Kidney epithelial cell (primary cell): ENCODE measurements around the gene TIGD3. TPM values are rescaled to one million over a fixed set of nuclear protein-coding genes. Genes with fewer than 3 reads are reported as not detected.
A peak's percentile ranks its signal among the peaks of the same experiment; 100 is the strongest.
"Not testable (repeated sequence)": the region's sequence is repeated elsewhere in the genome, so short reads cannot be mapped to it uniquely, and the experiment has no call there.

Experiments used
- DNase-seq: peaks from one replicate; pipeline ENCODE4 v3.0.0-alpha.2; 2010; ENCODE audit warnings: low read depth
- H3K27me3 ChIP-seq: 2 replicates; pipeline ENCODE4 v1.6.0; 2011; ENCODE audit warnings: low read length; ENCODE audit not compliant: control insufficient read depth, insufficient read depth
- H3K36me3 ChIP-seq: 2 replicates; pipeline ENCODE4 v1.5.1; 2011; ENCODE audit warnings: low read length; ENCODE audit not compliant: control insufficient read depth, insufficient read depth
- H3K4me3 ChIP-seq: 2 replicates; pipeline ENCODE4 v1.5.1; 2011; ENCODE audit warnings: low read depth, mild to moderate bottlenecking, control low read depth, low read length
- total RNA-seq: library from RNA; depleted of rRNA; stranded (reverse); fragments of >200 nt; gene quantifications from 2 replicates; pipeline ENCODE4 v1.2.3, GENCODE V29; 2015
- TF ChIP-seq, protein P1 (sequence below): IDR thresholded peaks from 2 replicates; pipeline ENCODE4 v1.5.1; 2011; ENCODE audit warnings: mild to moderate bottlenecking, moderate library complexity, low read length, control low read depth, inconsistent platforms; ENCODE audit not compliant: insufficient read depth, poor library complexity, severe bottlenecking

Gene TIGD3
- total RNA-seq, 1 donor from 2014 or later, result 1.3 TPM

DNA sequence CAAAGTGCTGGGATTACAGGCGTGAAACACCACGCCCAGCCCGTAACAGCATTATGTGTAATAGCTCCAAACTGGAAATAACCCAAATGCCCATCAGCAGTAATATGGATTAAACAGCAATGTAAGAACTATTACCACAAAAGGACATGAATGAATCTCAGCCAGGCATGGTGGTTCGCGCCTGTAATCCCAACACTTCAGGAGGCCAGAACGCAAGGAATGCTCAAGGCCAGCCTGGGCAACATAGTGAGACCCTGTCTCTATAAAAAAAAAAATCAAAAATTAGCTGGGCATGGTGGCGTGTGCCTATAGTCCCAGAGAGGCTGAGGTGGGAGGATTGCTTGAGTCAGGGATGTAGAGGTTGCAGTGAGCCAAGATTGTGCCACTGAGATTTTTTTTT, 24.0 kb upstream of the TIGD3 start:
- H3K4me3 ChIP-seq, result no peak overlapping the region
- no peaks in the 10 kb centered on the region for H3K36me3 ChIP-seq
- TF ChIP-seq, protein P1, sequence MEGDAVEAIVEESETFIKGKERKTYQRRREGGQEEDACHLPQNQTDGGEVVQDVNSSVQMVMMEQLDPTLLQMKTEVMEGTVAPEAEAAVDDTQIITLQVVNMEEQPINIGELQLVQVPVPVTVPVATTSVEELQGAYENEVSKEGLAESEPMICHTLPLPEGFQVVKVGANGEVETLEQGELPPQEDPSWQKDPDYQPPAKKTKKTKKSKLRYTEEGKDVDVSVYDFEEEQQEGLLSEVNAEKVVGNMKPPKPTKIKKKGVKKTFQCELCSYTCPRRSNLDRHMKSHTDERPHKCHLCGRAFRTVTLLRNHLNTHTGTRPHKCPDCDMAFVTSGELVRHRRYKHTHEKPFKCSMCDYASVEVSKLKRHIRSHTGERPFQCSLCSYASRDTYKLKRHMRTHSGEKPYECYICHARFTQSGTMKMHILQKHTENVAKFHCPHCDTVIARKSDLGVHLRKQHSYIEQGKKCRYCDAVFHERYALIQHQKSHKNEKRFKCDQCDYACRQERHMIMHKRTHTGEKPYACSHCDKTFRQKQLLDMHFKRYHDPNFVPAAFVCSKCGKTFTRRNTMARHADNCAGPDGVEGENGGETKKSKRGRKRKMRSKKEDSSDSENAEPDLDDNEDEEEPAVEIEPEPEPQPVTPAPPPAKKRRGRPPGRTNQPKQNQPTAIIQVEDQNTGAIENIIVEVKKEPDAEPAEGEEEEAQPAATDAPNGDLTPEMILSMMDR, result no peak
- no peak for DNase-seq
- no peaks in the 10 kb centered on the region for H3K27me3 ChIP-seq

DNA sequence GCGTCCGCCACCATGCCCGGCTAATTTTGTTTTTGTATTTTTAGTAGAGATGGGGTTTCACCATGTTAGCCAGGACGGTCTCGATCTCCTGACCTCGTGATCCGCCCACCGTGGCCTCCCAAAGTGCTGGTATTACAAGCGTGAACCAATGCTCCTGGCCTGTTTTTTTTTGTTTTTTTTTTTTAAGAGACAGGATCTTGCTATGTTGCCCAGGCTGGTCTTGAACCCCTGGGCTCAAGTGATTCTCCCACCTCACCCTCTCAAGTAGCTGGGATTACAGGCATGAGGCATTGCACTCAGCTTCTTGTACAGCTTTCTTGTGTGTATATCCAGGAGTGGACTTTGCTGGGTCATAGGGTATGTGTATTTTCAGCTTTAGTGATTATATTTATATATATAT, 22.0 kb upstream of the TIGD3 start:
- not testable (repeated sequence) for H3K36me3 ChIP-seq, H3K4me3 ChIP-seq, DNase-seq

DNA sequence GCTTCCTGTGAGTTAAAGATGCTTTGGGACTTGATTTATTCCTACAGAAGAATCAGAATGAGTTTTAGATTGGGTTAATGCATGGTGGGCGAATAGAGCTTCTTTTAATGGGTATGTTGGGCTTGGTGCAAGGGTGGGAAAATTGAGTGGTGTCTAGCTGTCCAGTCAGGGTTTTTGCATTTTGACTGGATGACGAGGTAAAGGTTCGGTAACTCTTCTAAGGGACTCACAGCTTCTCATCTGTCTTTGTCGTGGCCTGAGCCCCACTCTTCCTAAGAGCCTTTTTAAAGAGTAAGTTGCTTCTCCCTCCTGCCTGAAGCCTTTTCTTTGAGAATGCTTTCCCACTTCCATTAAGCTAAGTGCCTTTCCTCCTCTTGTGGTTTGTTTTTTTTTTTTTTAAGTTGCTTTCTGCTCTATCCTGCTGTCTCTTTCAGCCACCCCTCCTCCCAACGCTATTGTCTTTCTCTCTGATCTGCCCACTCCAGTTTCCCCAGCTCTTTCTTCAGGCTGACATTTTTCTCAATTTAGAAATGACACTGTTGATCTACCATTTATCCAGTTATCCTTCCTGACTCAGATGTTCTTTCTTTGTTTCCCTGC, 19.8 kb upstream of the TIGD3 start:
- H3K36me3 ChIP-seq, result no peaks in the 10 kb centered on the region

More for the DNA sequence above, 22.0 kb upstream of the TIGD3 start:
- H3K27me3 ChIP-seq, result not testable (repeated sequence)

DNA sequence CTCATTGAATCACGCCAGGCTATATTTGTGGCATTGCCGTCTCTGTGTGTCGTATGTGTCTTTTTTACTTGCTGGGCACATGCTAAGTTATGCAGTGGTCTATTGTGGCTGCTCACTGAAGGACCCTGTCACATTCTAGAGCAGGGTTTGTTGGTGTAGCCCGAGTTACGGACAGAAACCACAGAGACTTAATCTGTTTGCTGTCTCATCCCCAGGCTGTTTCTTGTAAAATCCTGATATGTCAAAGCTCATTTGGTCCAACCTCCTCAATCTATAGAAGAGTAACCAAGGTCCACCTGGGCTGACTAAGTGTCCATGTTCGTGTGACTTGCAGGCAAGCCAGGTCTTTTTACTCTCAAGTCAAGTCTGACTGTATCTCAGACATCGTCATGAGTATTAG, 15.9 kb upstream of the TIGD3 start:
- no peak for DNase-seq
- Histone ChIP-seq H3K4me3 (no peak overlapping the region), H3K36me3 (peaks cover 1% of the 10 kb centered on the region), H3K27me3 (no peaks in the 10 kb centered on the region)
- TF ChIP-seq, protein P1, result no peak

More for the DNA sequence above, 19.8 kb upstream of the TIGD3 start:
- no peak for DNase-seq
- Histone ChIP-seq H3K27me3 (no peaks in the 10 kb centered on the region), H3K4me3 (peak overlapping the region; percentile 80)
- TF ChIP-seq, protein P1, result no peak

DNA sequence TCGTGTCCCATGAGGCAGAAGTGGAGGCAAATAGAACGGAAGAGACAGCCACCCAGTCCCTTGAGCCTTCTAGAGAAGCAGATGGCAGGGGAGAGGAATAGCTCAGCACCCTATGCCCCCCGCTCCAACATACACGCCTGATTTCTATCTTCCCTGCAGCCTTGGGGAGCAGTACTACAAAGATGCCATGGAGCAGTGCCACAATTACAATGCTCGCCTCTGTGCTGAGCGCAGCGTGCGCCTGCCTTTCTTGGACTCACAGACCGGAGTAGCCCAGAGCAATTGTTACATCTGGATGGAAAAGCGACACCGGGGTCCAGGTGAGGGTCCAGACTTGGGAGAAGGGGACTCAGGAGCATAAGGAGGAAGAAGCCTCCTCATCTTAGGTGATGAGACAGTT, 14.3 kb upstream of the TIGD3 start:
- no peaks in the 10 kb centered on the region for H3K27me3 ChIP-seq
- no peak overlapping the region for H3K4me3 ChIP-seq
- DNase-seq, result no peak
- H3K36me3 ChIP-seq, result peaks cover 2% of the 10 kb centered on the region
- TF ChIP-seq, protein P1, result no peak

DNA sequence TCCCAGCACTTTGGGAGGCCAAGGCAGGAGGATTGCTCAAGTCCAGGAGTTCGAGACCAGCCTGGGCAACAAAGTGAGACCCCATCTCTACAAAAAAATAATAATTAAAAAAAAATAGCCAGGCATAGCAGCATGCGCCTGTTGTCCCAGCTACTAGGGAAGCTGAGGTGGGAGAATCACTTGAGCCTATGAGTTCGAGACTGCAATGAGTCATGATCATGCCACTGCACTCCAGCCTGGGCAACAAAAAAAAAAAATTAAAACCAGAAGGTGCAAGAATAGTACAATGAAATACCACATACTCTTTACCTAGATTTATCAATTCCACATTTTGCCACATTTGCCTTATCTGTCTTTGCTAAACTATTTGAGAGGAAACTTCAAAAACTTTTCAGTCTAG, 12.7 kb upstream of the TIGD3 start:
- H3K27me3 ChIP-seq, result no peaks in the 10 kb centered on the region
- peaks cover 6% of the 10 kb centered on the region for H3K36me3 ChIP-seq
- TF ChIP-seq, protein P1, result no peak
- no peak overlapping the region for H3K4me3 ChIP-seq
- no peak for DNase-seq
